NCI-H2029 treated with DMSO at 0.1 percent for 48 hours (cell line): Measurements from ENCODE around the gene ALPK1.
"Not testable (repeated sequence)": the region's sequence is repeated elsewhere in the genome, so short reads cannot be mapped to it uniquely, and the experiment has no call there.

Experiments used
- DNase-seq: peaks from one replicate; lab custom pipeline; 2025; lab: John Stamatoyannopoulos, UW

Gene ALPK1

DNA sequence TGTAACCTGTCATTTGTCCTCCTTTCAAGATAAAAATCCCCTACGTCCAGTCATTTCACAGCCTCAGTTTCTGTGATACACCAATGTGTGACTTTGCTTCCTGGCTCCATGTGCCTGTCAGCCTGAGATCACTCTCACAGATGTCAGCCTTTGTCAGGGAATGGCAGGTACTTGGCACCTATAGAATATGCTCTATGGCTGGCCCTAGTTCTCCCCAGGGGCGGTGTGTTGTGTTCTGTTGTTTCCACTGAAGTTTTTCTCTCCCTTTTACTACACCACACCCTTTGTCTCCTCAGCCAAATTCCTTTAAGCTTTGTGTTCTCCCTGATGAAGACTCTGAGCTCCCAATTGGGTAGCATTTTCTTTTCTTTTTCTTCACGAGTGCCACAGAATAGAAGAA, 81.7 kb downstream of the ALPK1 start:
- DNase-seq: no peak

DNA sequence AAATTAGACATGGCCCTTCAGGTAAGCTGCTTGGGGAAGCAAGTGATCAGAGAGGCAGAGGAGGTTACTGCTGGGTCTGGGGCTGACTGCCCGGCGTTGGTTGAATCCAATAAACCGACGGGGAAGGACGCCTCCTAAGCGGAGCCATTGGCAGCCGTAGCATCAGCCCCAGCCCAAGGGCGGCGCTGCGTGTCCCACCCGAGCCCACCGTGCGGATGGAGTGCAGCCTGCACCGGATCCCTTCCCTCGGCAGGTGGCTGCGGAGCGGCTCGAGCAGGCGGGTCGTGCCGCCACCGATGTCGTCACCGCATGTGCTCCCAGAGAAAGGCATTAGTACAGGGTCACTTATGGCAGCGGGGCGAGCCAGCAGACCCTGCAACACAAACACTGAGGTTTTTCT, 82.1 kb downstream of the ALPK1 start:
- no peak for DNase-seq

DNA sequence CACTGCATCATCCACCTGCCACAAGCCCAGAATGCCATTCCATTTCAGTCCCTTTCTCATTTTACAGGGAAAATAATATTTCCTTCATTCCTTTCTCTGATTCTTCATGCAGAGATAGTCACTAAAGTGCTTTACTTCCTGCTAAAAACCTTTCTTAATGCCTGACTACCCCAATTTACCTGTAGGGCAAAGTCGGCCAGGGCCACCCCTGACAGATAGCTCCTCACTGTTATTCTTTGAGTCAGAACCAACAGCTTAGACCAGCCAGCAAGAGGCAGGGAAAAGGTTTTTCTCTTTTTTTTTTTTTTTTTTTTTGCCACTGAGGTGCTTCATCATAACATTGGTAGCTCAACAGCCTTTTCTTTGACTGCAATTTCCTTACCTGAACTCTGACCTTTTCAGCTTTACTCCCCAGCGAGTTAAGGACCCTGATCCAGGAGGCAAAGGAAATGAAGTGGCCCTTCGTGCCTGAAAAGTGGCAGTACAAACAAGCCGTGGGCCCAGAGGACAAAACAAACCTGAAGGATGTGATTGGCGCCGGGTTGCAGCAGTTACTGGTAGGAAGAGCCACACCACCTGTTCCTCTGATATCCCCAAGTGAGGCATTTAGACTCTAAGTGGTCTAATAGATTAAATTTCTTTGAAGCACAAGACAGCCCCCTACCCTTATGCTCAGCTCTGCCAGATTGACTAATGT, 85.0 kb downstream of the ALPK1 start:
- peak; percentile 76 for DNase-seq

DNA sequence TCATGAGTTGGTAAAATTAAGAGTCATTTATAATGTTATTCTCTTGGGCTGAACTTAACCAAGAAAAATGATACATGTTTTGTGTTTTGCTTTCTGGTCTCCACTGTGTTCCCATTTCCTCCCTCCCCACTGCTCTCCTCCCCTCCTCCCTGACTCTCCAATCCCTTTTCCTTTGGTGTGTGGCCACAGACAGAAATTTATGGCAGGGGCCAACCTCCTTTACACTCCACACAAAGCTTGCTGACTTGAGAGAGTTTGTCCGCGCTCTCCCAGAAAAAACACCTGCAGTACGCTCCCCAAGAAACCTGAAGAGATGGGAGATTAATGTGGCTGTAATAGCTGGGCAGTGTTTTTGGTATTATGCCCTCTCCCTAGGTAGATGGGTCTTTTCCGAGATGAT, 88.9 kb downstream of the ALPK1 start:
- DNase-seq: no peak

DNA sequence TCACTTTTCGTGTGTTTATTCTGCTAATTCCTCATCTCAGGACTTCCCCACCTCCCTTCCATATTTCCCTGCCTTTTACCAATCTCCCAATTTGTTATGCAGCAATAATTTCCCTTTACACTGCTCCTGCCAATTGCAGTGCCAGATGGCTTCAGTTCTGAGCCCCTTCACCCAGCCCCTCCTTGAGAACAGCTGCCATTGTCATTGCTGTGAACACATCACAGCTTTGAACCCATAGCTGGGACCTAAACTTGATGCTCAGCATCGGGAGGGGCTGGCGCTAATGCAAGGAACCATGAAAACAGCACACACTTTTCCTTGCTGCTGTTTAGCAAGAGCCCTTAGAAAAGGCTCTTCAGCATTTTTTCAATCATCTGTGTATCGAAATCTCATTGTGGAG, 104.9 kb downstream of the ALPK1 start:
- DNase-seq: no peak

DNA sequence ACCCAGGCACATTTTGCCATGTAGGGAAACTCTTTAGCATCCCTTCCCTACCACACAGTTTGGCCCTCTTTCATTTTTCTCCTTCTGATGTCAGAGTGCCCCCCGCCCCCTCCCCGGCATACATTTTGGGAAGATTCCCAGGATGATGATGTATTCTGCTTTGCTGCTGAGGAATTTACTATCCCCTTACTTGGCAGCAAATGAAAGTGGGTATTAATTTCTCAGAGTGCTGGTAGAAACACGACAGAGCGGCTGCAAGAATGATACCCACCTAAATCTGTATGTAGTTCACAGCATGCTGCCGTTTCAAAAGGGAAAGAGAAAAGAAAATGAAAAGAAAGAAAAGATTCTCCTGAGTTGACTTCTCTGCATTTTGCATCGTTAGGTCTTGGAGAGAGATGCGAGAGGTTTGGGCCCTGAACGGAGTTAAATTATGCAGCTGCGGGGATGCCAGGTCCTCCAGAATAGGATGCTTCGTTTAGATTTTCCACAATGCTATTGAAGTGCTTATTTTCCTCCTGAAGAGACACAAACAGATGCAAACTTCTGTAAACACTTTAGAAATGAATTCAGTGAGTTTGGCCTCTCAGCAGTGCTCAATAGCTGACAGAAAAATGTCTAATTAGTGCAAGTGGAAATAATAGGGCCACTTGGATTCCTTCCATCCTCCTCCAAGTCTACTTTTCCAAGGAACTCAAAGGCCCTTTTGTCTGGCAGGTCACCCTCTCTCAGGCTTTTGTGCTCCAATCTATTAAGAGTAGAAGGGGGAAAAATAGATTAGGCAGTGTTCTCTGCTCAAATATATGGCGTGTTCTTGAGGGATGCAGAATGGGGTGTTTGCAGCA, 106.2 kb downstream of the ALPK1 start:
- no peak for DNase-seq

DNA sequence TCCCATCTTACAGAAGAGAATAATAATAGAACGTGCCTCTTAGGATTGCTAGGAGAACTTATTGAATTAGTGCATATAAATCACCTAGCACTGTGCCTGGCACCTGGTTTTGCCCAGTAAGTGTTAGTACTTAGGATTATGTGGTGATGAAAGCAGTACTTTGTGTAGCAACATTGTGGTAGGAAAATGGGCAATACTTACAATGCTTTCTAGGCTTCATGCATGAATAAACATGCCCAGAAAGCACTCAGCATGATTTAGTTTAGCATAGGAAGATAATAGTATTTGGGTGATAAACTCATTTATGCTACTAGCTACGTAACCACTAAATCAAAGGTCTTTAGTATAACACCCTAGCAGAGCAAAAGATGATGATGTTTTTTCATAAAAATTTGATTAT, 113.2 kb downstream of the ALPK1 start:
- DNase-seq: no peak

DNA sequence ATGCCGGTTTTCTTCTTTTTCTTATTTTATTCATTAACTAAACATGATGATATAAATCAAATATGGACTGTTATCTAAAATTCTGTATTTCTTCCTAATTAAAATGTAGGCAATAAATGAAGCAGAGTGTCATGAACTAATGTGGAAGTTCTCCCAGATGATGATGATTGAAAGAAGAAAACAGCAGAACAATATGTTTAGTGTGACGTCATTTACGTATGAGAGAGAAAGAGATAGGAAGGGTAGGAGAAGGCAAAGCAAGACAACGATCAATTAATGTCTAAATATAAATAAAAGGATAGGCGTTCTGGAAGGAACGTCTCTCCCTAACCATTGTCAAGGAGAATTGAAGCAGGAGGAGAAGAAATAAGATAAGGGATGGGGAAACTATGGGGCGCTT, 113.6 kb downstream of the ALPK1 start:
- no peak for DNase-seq

DNA sequence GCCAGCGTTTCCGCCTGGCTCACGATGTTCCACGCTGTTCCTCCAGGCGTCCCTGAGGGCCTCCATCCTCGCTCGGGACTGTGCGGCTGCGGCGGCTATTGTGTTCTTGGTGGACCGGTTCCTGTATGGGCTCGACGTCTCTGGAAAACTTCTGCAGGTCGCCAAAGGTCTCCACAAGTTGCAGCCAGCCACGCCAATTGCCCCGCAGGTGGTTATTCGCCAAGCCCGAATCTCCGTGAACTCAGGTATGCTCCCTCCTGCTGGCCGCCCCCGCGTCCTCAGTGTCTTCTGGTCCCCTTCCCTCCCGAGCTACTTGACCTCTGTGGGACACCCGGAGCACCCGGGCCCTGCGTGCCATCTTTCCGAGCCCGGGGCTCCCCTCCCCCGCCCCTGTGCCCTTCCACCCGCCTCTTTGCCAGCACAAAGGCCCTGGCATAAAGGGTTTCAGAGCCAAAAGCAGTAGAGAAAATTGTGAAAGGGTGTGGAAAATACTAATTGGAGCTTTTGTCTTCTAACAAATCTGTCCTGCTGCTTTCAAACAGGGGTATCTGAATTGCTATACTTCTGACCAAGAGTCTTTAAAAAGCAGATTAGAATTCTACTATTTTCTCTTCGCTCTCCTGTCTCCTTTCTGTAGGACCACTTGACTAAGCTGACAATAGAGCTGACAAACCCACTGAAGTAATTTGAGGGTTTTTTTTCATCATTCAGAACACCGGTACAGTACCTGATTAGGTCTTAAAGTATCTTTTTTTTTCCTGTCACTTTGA, 114.8 kb downstream of the ALPK1 start:
- no peak for DNase-seq

DNA sequence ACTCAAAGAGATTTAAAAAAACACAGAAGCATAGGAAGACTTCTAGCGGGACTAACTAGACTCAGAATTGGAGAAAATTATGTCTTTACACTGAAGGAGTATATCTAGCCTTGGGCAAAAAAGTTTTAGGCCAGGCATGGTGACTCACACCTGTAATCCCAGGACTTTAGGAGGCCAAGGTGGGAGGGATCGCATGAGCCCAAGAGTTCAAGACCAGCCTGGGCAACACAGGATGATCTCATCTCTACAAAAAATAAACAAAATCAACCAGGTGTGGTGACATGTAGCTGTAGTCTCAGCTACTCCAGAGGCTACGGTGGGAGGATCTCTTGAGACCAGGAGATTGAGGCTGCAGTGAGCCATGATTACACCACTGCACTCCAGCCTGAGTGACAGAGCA, 119.3 kb downstream of the ALPK1 start:
- no peak for DNase-seq

DNA sequence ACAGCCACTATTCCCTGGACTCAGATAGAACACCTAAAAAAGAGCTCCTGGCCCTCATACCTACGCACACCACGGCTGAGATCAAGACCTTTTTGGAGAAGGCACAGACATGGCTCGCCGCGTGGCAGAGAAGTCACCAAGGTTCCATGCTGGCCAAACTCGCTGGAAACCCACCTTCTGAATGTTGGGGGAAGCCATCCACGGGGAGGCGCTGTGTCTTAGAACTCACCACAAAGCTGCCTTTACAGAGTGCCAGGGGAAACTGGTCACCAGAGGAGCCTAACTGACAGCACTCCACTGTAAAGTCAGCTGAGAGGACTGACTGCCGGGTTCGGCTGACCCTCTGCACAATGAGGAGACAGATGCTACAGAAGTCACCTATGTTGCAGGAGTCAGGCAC, 120.9 kb downstream of the ALPK1 start:
- DNase-seq: no peak

DNA sequence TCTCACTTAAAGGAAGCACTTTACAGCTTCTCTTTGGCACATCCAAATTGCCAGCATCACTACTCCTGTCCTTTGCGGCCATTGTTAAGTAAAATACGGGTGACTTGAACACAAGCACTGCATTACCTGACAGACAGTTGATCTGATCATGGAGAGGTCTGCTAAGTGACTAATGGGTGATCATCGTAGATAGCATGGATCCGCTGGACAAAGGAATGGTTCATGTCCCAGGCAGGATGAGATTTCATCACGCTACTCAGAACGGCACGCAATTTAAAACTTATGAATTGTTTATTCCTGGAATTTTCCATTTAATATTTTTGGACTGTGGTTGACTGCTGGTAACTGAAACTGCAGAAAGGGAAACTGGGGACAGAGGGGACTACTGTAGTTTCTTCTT, 124.7 kb downstream of the ALPK1 start:
- DNase-seq: no peak

DNA sequence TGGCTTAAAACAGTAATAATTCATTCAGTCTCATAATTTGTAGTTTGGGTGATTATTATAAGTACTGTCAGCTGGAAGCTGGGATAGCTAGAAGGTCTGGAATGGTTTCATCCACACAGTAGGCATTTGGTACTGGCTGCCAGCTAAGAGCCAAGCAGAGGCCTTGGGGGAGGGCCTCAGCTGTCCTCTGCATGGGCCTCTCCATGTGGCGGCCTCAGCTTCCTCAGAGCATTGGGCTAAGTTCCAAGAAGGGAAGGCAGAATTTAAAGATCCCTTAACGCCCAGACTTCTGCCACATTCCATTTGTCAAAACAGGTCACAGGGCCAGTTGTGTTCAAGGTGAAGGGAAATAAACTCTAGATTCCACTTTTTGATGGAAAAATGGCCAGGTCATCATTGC, 125.5 kb downstream of the ALPK1 start:
- no peak for DNase-seq

DNA sequence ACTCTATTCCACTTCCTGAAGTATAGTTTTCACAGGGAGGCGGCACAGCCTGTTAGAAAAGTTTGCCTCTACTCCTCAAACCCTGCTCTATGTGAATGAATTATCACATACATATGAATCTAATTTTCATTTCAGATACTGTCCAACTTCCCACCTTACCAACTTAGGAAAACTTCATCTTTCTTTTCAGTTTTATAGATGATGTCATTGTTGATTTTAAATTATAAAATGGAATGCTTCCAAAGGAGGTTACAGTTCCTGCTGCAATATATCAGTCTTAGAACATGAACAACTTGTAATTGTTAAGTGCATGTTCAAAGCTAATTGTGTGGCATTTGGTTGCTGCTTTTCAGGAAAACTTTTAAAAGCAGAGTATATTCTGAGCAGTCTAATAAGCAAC, 126.4 kb downstream of the ALPK1 start:
- DNase-seq: no peak

DNA sequence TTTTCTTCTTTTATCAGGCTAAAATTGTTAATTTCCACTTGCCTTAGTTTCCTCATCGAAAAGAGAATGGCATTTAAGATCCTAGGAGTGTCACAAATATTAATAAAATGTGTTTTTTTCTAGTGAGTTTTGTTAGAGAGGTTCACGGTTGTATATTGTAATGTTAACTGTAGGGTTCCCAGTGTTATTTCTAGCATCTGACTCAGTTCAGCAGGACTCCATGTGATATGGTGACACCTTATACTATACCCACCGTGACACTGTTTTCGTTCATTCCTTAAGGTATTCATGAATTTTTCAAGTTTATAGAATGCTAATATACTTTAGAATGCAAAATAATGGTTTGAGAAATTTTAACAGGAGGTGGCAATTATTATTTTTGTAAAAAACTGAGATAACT, 128.7 kb downstream of the ALPK1 start:
- no peak for DNase-seq

DNA sequence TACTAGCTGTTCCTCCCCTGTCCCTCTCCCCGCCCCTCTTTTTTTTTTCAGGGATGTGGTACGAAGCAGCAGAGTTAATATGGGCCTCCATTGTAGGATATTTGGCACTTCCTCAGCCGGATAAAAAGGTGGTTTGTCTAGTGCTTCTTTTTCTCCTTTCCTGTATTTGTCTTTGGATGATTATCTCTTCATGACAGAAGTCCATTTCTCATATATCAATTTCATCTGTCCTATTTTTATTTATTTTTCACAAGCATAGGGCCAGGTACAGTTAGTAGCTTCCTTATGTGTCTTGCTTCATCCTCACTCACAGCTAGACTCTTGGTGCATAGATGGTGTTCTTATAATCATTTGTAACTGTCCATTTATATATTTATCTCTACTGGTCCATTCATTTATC, 129.2 kb downstream of the ALPK1 start:
- no peak for DNase-seq

DNA sequence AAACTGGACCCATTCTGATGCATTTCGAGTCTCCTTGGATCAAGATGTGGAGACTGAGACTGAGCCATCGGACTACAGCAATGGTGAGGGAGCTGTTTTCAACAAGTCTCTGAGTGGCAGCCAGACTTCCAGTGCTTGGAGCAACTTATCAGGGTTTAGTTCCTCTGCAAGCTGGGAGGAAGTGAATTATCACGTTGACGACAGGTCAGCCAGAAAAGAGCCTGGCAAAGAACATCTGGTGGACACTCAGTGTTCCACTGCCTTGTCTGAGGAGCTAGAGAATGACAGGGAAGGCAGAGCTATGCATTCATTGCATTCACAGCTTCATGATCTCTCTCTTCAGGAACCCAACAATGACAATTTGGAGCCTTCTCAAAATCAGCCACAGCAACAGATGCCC, 134.0 kb downstream of the ALPK1 start:
- no peak for DNase-seq

DNA sequence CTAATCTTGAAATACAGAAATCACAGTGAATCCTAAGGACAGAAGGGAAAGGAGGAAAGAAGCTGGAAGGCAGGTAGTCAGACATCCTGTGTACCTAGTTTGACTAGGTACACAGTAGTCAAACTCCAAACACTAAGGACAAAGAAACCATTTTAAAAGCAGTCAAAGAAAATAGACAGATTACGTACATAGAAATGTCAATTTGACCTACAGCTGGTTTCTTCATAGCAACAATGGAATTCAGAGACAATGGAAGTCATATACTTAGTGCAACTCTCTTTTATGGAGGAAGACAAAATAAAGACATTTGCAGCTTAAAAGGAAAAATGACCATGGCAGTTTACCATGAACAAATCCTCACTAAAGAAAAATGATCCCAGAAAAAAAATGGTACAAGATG, 139.8 kb downstream of the ALPK1 start:
- no peak for DNase-seq

DNA sequence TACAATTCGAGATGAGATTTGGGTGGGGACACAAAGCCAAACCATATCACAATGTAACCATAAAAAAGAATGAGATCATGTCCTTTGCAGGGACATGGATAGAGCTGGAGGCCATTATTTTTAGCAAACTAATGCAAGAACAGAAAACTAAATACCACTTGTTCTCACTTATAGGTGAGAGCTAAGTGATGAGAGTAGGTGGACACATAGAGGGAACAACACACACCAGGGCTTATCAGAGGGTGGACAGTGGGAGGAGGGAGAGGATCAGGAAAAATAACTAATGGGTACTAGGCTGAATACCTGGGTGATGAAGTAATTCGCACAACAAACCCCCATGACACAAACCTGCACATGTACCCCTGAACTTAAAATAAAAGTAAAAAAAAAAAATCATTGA, 145.1 kb downstream of the ALPK1 start:
- DNase-seq: not testable (repeated sequence)

DNA sequence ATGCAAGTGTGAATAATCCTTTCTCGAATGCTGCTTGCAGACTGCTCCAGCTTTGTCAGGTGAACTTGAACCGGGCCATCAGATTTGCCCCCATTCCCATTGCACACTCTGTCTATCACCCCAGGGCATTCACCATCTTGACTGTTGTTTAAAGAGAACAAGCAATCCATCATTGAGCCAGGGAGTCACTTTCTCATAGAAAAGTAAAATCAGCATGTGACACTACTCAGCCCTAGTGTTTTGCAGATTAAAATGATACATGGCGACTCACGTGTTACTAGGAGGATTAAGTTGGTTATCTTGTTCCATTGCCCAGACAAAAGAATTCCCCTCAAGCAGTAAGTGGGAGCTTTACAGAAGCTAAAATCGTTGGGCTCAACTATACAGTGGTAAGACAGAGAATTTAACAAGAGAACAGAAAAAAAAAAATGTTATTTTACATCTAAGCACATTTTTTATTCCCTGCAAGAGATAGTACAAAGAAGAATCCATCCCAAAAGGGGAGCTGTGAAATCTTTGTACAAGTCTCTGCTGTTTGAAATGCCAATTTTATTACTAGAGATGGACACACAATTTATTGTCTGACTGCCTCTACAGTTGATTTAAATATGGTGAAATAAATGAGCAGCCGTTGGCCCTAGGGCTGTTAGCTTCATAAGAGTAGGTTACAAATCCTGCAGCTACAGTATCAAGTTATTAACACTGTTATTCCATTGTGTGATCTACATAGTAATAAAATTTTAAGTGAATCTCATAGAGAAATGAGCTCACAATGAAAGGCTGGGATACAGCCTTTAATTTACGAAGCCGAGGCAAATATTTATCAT, 151.3 kb downstream of the ALPK1 start:
- DNase-seq: no peak

DNA sequence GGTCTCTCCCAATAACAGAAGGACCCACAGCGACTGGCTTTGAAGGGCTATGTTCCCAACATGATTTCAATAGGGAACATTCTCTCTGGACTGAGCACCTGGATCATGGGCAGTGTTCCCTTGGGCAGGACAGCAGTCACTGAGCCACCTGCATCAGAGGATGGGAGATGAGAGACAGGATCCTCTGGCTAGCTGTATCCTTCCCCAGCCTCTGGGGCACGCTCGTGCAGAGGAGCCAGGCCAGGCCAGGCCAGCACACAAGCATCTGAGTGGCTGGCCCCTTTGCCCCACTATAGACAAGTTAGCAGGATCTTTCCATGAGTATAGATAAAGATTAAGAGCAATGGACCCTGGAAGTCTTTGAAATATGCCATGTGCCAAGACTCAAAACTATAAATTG, 152.5 kb downstream of the ALPK1 start:
- DNase-seq: no peak

DNA sequence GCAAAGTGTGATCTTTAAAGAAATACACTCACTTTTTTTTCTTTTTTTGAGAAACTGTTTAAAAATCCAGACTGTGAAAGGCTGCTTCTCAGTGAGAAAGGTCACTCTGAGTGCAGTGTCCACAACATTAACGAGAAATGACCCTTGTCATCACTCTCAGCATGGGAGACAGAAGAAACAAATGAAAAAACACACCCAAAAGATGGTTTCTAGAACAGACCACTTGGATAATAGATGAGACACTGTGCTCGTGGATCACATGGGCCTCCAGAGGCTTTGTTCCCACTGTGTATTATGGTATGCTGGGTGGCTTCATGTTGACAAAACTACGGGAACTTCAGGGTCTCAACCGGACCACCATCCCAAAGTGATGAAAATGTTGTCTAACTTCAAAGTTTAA, 153.9 kb downstream of the ALPK1 start:
- no peak for DNase-seq
